Thyroid gland (tissue), 4 donors: ENCODE results near the gene ZNF436. TPM values are rescaled to one million over a fixed set of nuclear protein-coding genes. Genes with fewer than 3 reads are reported as not detected.
A peak's percentile ranks its signal among the peaks of the same experiment; 100 is the strongest.

ENCODE experiments used
- DNase-seq, 2 donors: peaks; one replicate each; pipeline ENCODE4 v3.0.0-alpha.2; 2019
- H3K27ac ChIP-seq, 3 donors: fragments of 200-600 bp; sonication (generic); 1 replicate in 2 of 3; 2 replicates in 1 of 3; pipeline ENCODE4 v1.5.1; 2016 to 2019; ENCODE audit warnings: mild to moderate bottlenecking in 1 of 3, moderate library complexity in 1 of 3
- H3K27me3 ChIP-seq: fragments of 200-600 bp; sonication (generic); one replicate; pipeline ENCODE4 v1.5.1; 2019
- H3K36me3 ChIP-seq, 2 donors: fragments of 200-600 bp; sonication (generic); one replicate each; pipeline ENCODE4 v1.5.1; 2016 to 2019
- H3K4me1 ChIP-seq, 2 donors: fragments of 200-600 bp; sonication (generic); one replicate each; pipeline ENCODE4 v1.5.1; 2017 to 2019
- H3K4me3 ChIP-seq, 3 donors: fragments of 200-600 bp; sonication (generic); replicated peaks in 1 of 3; 1 replicate in 2 of 3; 2 replicates in 1 of 3; pipeline ENCODE4 v1.5.1; 2016; ENCODE audit warnings: mild to moderate bottlenecking in 1 of 3
- H3K9me3 ChIP-seq: fragments of 200-600 bp; sonication (generic); one replicate; pipeline ENCODE4 v1.5.1; 2017
- CTCF ChIP-seq, 6 experiments: fragments of 200-600 bp in 3 of 6; fragments of 450-650 bp in 3 of 6; sonication (generic) in 3 of 6; IDR thresholded peaks; one replicate each; pipeline ENCODE4 v1.5.1; 2016 to 2019; ENCODE audit warnings: antibody characterized with exemption in 6 of 6, mild to moderate bottlenecking in 2 of 6, inconsistent platforms in 1 of 6, moderate library complexity in 1 of 6
- POLR2A ChIP-seq, 2 donors: fragments of 450-650 bp; IDR thresholded peaks; one replicate each; pipeline ENCODE4 v1.6.1; 2017; ENCODE audit warnings: antibody characterized with exemption in 2 of 2, mild to moderate bottlenecking in 2 of 2, moderate library complexity in 1 of 2
- WGBS, 2 donors: methylation state at CpG; one replicate each; pipeline ENCODE4 v1.1.5; 2017; 5-methylcytosine and 5-hydroxymethylcytosine counted together
- intact Hi-C: fragments of 100-400 bp; cut with DNase I; formaldehyde crosslinking; loops from one replicate; pipeline ENCODE4 v1.15.1; 2023
- total RNA-seq, 4 donors: library from RNA; depleted of rRNA; stranded (reverse); fragments of >200 nt; gene quantifications; one replicate each; pipeline ENCODE4 v1.2.3, GENCODE V29; 2016

ZNF436 gene
- total RNA-seq, 4 donors from 2014 or later: 22.0 to 44.0 (median 31.1) TPM

GRCh38 chr1:23358310-23358875 is 11.2 kb downstream of the ZNF436 start:
- no peak overlapping the region for H3K27ac ChIP-seq
- WGBS, 2 donors: 94 to 98% methylated on average over 3 of the region's 3 CpGs
- intact Hi-C loops: no loop called here
- DNase-seq: no peak
- no peaks in the 10 kb centered on the region for H3K4me1 ChIP-seq
- no peaks in the 10 kb centered on the region for H3K27me3 ChIP-seq
- TF ChIP-seq POLR2A (IDR thresholded peaks at IDR 0.05): no peak
- TF ChIP-seq CTCF (IDR thresholded peaks at IDR 0.05): no peak
- H3K4me3 ChIP-seq: no peak overlapping the region
- peaks cover 30 to 34% of the 10 kb centered on the region in 2 donors for H3K36me3 ChIP-seq
- peaks cover 7% of the 10 kb centered on the region for H3K9me3 ChIP-seq

GRCh38 chr1:23357138-23357908 is 12.3 kb downstream of the ZNF436 start:
- no peaks in the 10 kb centered on the region for H3K4me1 ChIP-seq
- no peak overlapping the region for H3K4me3 ChIP-seq
- H3K9me3 ChIP-seq: peaks cover 1% of the 10 kb centered on the region
- peaks cover 20 to 23% of the 10 kb centered on the region in 2 donors for H3K36me3 ChIP-seq
- intact Hi-C loops: no loop called here
- peak overlapping the region in 1 of 3 donors; percentile 12 for H3K27ac ChIP-seq
- 44 to 47% methylated on average over 3 of the region's 3 CpGs for WGBS, 2 donors
- TF ChIP-seq POLR2A (IDR thresholded peaks at IDR 0.05) (no peak), CTCF (IDR thresholded peaks at IDR 0.05) (no peak)
- no peaks in the 10 kb centered on the region for H3K27me3 ChIP-seq
- DNase-seq: no peak

GRCh38 chr1:23356471-23357137 is 13.0 kb downstream of the ZNF436 start:
- no peak for TF ChIP-seq CTCF (IDR thresholded peaks at IDR 0.05)
- no peak for TF ChIP-seq POLR2A (IDR thresholded peaks at IDR 0.05)
- Histone ChIP-seq H3K4me1 (no peaks in the 10 kb centered on the region), H3K36me3 (peaks cover 12 to 16% of the 10 kb centered on the region in 2 donors), H3K4me3 (no peak overlapping the region), H3K9me3 (no peaks in the 10 kb centered on the region), H3K27ac (no peak overlapping the region), H3K27me3 (no peaks in the 10 kb centered on the region)
- intact Hi-C loops: no loop called here
- 82% methylated on average over 8 of the region's 8 CpGs for WGBS, 2 donors
- DNase-seq: no peak

GRCh38 chr1:23354245-23354644 is 15.4 kb downstream of the ZNF436 start:
- no peak for DNase-seq
- Histone ChIP-seq H3K4me3 (no peak overlapping the region), H3K36me3 (no peaks in the 10 kb centered on the region), H3K27me3 (no peaks in the 10 kb centered on the region), H3K9me3 (no peaks in the 10 kb centered on the region), H3K27ac (no peak overlapping the region), H3K4me1 (no peaks in the 10 kb centered on the region)
- TF ChIP-seq CTCF (IDR thresholded peaks at IDR 0.05) (no peak), POLR2A (IDR thresholded peaks at IDR 0.05) (no peak)
- WGBS, 2 donors: 54 to 56% methylated on average over 3 of the region's 3 CpGs
- intact Hi-C loops: no loop called here
